A172 (cell line): ENCODE results near the gene STUM. TPM values are rescaled to one million over a fixed set of nuclear protein-coding genes. Genes with fewer than 3 reads are reported as not detected.
"Not testable (repeated sequence)": the region's sequence is repeated elsewhere in the genome, so short reads cannot be mapped to it uniquely, and the experiment has no call there.

Experiments used
- DNase-seq: peaks from one replicate; pipeline ENCODE4 v3.0.0-alpha.2; 2015; ENCODE audit warnings: low spot score
- total RNA-seq: library from RNA; depleted of rRNA; stranded (reverse); fragments of >200 nt; shearing (Covaris generic); gene quantifications from 2 replicates; pipeline ENCODE4 v1.2.3, GENCODE V29; 2014

STUM gene
- total RNA-seq, 1 experiment from 2014 or later: not detected

DNA sequence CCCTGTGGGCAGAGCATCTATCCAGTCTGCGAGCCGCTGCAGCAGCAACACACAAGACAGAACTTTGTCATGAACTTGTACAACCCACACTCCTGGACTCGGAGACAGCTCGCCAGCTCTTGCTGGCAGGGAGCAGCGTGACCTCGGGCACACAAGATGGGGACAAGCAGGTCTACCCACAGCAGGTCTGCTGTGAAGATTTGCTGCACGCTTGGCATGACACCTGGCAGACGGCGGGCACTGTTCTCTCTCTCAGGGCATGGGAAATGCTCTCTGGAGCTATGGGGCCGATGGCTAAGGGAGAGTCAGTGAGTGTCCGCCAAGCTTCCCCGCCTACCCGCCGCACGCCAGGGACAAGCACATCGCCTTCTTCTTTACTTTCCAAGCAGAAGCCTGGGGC is 90.0 kb downstream of the STUM start:
- DNase-seq: no peak

- not testable (repeated sequence) for DNase-seq
These were observed 90.6 kb downstream of the STUM start for GRCh38 chr1:226639206-226639605.

DNA sequence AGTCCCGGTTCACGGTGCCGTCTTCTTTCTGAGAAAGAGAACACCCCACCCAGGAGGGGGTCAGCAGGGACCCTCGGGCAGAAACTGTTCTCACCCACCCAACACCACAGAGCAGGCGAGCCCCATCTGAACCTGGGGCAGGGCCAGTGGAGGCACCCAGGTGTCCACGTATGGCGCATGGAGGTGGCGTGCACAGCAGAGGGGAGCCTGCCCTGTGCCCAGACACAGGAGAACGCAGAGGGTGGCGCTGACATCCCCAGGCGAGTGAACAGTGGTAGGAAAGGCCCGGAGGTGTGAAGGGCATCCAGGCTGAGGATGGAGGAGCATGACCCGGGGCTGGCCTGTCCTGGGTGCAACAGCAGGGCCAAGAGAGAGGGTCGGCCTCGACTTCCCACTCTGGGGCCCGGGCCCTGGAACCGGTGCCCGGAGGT is 91.1 kb downstream of the STUM start:
- no peak for DNase-seq

DNA sequence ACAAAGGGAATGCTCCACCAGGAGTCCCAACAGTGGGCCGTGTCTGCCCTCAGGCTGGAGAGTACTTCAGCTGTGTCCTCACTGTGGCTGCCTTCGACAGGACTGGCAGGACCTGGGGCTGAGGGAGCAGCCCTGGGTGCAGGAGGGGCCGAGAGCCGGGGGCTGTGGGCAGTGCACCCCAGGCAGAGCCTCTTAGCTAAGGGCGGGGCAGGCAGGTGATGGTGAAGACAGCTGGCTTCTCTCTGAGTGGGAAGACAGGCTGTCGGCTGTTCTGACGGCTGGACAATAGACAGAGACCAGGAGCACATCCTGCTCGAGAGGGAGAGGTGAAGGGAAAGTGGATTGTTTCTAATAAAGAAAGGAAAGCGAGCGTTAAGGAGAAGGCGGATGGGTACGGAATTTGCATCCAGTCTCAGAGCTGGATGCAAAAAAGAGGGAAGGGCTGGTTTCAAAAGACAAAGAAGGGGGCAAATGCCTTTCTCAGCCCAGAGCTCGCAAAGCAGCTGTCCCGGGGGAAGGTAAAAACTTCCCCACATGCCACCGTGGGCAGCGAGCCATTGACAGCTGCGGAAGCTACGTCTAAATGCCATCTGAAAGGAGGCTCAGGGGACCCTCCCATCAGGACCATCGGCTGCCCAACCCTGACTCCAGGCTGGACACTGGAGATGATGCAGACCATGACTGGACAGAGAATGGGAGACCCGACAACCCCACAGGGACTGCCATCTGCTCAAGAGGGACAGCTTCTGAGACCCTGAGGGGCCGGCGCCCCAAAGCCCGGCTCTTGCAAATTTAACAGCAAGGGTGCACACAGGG is 92.0 kb downstream of the STUM start:
- DNase-seq: no peak

DNA sequence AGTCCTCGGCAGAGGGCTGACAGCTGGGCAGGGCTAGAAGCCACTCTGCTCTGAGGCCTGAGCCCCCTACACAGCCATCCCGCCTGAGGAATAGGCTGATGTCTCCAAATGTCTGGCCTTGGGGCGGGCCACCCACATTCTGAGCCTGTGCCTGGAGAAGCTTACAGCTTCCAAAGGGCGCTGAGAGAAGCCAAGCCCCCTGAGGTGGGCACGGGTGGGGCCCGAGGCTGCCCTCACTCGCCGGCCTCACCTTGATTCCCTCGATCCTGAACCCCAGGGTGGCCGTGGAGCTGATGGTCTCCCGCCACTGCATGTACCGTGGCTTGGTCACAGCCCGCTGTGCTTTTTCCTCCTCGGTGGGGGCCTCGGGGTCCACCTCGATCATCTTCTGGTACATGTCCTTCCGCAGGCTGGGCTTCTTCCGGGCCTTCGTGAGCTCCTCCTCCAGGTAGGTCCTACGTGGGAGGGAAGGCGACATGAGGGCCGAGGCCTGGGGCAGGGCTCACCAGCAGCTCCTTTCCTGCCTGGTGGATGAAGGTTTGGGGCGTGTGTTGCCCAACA is 93.2 kb downstream of the STUM start:
- DNase-seq: no peak

DNA sequence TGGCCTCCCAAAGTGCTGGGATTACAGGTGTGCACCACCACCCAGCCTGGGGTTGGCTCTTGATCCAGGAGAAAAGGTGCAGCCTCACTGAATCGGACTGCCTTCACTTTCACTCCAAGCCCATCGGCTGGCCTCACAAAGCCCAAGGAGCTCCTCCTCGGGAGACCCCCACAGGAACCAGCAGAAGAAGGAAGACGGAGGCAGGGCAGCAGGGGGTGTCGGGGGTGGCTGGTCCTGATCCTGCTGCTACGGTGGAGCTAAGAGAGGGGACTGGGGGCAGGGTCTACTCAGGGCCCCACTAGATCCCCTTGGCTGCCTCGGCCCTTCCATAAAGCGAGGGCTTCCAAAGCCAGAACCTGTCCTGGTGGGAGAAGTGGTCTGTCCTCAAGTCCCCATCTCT is 93.9 kb downstream of the STUM start:
- no peak for DNase-seq

DNA sequence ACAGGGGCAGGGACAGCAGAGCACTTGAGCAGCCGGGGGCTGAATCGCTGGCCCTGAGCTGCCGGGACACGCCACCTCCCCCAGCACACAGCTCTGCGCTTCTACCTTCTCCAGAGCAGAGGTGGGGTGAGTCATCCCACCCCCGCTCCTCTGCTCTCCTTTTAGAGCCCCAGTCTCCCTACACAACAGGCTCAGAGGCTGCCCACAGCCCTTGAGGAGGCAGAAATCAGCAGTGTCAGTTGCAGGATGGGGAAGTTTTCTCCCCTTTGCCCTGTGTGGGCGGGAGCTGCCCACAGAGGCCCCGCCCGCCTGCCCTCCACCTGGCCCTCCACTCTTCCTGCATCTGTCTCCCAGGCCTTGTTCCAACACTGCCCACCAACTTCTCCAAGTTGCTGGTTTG is 94.6 kb downstream of the STUM start:
- peak; percentile 78 for DNase-seq

DNA sequence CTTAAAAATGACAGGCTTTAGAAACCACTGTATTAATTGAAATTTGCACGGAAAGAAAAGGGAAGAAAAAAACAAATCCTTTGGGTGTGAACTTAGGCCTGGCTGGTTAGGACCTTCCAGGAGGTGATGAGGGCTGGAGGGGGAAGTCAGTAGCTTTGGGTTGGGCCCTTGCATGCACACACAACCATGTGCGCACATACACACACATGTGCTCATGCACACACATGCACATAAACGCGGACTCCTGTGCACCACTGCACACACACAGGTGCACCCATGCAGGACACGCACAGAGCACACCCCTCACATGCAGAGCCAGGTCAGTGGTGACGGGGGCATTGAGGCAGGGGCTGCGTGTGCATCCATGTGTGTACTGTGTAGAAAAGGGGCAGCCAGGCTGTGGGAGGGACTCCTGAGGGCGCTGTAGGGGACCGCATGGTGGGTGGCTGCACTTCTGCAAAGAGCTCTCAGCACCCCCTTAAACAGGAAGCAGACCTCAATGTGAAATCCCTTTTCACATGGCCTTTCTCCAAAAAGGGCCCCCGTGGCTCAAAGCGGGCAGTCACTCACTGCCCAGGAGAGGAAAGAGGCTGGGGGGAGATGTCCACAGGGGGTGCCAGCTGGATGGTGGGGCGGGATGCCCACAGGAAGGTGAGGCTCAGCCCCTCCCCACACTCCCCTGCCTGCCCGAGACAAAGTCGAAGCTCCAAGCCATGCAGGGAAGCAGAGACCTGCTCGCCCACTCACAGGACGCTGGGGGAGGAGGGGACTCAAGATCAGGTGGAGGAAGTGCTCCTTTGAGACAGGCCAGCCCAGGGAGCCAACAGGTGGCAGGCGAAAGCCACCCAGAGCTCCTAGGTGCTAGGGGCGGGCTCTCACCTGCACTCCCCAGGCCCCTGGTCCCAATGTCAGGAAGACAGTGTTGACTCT is 95.3 kb downstream of the STUM start:
- DNase-seq: no peak

GRCh38 chr1:226644541-226645176 is 96.1 kb downstream of the STUM start:
- peak; percentile 30 for DNase-seq

- no peak for DNase-seq
These were observed 96.9 kb downstream of the STUM start for GRCh38 chr1:226645279-226645976.

DNA sequence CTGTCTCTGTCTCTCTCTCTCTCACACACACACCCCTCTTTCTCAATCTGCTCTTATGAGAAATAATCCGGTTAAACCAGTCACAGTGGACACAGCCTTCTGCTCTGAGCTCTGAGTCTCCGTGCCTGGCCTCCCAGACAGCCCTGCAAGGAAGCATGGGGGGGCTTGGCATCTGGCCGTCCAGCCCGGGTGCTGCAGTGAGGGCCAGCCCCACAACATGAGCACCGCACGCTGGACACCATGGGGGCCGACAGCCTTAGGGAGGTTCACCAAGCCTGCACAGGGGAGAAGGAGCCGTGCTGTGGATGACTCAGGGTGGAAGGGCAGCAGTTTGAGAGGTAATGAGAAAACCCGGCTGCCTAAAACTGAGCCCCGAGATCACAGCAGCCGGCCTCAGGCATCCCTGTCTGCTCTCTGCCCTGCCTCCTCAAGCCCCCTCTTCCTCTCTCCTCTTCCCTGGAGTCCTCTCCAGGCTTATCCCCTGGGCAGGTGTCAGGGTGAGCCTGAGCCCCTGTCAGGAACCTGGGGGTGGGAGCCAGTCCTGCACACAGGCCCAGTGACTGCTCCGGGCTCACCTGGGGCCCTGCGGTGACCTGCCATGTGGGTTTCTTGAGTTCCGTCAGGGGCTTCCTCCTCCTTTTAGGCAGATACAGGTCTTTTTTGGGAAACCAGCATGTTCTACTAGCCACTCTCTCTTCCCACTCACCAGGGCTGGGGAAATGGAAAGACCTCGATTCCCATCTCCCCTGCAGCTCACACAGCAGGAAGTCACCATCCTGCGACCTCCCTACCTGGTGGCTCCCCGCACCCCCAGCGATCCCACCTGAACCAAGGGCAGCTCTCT is 97.7 kb downstream of the STUM start:
- no peak for DNase-seq

GRCh38 chr1:226646870-226647449 is 98.4 kb downstream of the STUM start:
- DNase-seq: no peak

DNA sequence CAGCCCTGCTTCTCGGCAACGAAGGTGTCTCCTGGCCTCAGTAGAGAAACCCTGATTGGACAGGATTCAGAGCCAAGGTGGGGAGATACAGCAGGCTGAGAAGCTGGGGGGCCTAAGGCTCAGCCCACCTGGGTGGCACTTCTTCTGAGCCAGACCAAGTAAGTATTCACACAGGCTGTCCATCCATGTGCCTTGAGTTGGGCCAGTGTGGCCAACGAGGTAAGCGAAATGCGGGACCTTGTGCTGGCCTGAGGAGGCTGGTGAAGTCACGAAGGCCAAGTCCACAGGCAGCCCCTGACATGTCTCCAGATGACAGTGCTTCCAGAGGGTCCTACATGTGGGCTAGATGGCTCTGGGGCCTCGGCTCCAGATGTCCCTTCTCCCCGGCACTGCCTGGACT is 99.2 kb downstream of the STUM start:
- DNase-seq: no peak

- no peak for DNase-seq
These were observed 99.9 kb downstream of the STUM start for GRCh38 chr1:226648421-226648820.

DNA sequence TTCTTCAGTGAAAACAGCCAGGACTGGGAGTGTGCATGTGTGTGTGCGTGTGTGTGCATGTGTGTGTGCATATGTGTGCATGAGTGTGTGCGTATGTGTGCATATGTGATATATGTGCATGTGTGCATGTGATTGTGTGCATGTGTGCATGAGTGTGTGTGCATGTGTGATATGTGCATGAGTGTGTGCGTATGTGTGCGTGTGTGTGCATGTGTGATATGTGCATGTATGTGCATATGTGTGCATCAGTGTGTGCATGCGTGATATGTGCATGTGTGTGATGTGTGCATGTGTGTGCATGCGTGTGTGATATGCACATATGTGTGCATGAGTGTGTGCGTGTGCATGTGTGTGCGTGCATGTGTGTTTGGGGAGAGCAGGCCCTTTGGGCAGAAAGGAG is 100.7 kb downstream of the STUM start:
- no peak for DNase-seq

GRCh38 chr1:226649780-226650179 is 101.2 kb downstream of the STUM start:
- DNase-seq: peak; percentile 46

DNA sequence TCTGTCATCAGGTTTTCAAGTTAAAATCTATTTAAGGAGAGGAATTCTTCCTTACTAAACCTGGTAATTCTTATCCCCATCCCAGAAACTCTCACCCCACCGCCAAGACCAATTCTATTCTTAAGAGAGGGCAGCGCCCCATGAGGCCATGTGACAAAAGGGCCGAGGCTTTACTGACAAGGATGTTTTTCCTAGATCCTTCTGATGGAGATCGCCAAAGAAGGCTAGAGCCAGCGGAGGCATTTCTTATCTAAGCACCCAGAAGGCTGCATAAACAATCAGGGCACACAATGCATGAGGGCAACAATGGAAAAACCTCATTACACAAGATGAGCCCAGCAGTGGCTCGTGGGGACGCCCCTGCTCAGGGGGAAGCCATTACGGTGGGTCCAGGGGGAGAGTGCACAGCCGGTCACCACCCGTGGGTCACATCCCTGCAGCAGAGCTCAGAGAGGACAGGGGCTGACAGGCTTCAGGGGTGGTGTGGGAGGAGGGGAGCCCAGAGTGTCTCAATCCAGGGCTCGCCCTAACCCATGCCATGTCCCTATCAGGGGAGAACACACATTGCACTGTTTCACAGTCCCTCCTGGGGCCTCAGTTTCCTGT is 101.8 kb downstream of the STUM start:
- DNase-seq: no peak

- DNase-seq: no peak
These were observed 102.6 kb downstream of the STUM start for GRCh38 chr1:226651041-226651731.

- DNase-seq: no peak
These were observed 103.2 kb downstream of the STUM start for GRCh38 chr1:226651732-226652105.
